Measurements from ENCODE around the gene SOSTDC1.
"Not testable (repeated sequence)": the region's sequence is repeated elsewhere in the genome, so short reads cannot be mapped to it uniquely, and the experiment has no call there.

Gene SOSTDC1

DNA sequence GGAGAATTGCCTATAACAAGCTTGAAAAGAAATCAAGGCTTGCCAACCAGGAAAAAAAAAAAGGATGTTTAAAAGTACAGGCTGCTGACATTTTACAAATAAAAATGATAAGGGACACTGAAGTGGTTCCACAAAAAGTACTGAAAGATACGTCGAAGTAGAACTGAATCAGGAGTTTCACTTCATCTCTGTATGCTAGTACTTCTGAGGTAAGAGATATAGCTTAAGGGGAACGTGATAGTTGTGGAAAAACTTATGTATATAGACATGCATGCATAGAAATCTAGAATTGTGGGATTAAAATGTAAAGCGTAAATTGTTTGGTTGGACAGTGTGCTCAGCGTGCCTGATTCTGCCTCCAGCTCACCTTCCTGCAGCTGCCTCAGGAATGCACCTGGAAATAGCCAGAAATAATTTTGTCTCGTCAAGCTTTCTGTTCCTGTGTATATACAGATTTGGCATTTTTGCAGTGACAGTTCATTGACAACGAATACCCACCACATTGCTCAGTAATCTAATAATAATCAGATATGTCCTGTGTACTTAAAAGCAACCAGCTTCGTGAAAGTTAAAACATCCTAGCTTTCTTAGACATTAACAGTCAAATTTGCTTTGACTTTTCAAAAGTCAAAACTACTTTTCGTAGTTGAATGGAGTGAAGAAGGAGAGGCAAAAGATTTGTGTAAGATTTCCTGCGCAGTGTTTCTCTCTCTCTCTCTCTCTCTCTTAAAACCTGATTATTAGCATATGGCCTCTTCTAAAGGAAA lies 1.4 kb downstream of the SOSTDC1 start:
- DNase-seq = peak; percentile 31

DNA sequence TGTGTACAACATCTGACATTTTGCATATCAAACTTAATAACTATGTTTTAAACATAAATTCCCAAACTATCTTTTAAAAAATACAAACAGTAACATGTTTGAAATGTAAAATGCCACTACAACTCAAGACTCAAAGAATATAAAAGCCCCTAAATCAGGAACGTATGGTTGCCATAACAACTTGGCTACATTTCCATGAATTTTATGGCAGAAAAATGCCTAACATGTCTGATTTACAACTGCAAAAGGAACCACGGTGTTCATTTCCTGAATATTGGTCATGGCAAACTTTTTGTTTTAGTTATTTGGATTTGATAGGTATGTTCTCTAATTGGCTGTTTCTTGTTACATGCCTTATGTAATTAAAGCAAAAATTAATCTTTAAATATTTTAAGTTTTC lies 2.0 kb downstream of the SOSTDC1 start:
- DNase-seq = no peak

DNA sequence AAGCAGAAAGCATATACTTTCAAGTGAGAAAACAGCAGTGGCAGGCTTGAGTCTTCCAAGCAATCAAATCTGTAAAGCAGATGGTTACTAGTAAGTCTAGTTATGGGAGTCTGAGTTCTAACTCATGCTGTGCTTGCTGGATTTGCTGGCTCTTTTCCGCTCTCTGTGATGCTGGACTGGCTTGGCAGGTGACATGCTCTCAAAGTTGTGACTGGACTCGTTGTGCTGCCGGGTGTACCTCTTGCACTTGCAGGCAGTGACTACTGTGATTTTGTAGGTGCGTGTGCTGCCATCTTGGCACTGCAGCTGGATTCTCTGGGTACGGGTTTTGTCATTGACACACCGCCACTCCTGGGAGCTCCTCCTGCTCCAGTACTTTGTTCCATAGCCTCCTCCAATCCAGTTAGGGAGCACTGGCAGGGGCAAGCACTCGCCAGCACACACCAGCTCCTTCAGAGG lies 3.1 kb downstream of the SOSTDC1 start:
- DNase-seq = no peak

DNA sequence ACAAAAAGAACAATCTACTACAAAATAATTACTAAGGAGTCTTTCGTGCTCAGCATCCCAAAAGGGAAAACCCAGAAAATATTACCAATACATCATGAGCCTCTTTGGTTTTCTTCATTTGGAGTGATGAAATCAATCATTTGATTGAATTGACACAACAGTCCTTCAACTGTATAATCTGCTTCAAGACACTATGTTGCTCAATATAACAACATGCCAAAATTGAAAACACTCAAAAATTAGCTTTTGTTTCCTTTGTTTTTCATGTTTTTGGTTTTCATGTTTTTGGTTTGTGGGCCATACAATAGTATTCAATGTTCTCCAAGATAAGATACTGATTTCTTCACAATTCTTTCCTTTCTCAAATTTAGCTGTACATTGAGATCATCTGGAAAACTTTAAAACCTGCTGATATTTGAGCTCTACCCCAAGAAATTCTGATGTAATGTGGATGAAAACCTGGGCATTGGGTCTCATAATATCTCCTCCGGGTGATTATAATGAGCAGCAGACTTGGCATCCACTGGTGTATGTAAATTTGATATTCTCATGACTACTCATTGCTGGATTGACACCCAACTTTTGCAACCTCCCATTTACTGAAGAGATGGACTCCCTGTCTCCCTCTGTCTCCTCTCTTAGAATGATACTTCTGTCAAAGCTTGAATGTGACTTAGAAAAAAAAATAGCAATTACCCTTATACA lies 4.6 kb downstream of the SOSTDC1 start:
- DNase-seq = no peak

DNA sequence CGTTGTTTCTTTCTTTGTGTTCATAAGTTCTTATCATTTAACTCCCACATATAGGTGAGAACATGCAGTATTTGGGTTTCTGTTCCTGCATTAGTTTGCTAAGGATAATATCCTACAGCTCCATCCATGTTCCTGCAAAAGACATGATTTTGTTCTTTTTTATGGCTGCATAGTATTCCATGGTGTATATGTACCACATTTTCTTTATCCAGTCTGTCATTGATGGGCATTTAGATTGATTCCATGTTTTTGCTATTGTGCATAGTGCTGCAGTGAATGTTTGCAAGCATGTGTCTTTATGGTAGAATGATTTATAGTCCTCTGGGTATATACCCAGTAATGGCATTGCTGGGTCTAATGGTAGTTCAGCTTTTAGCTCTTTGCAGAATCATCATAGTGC lies 9.2 kb downstream of the SOSTDC1 start:
- DNase-seq = not testable (repeated sequence)

DNA sequence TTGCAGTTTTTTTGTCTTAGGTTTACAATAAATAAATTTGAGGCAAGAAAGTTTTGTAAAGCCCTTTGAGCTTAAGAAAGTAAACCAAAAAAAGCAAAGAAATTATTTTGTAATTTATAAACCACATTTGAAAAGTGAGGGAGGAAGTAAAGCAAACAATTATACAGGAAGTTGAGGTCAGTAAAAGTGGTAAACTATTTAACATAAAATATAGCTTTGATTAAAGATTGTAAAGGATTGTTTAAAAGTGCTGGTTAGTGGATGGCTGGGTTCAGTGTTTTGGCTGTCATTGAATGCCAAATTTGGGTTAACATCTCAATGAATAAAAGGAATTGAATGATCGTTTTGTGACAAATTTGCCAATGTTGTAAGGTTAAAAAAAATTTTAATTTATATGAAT lies 9.9 kb downstream of the SOSTDC1 start:
- no peak for DNase-seq

DNA sequence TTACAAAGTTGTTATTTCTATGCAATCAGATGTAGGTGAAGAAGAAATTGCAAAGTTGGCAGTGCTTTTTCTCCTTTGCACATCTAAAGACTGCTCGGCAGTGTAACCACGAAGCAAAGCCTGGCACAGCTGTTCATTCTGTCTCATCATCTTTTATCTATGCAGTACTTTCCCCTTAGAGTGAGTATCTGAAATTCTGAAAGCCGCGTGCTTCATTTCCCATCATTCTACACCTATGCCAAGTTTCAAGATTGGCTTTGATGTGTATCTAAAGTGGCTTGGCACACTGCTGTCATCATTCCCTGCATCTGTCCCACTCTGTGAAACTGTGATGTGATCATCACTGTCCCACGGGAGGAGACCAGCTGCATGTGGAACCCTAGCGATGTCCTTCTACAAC lies 15.2 kb downstream of the SOSTDC1 start:
- no peak for DNase-seq

DNA sequence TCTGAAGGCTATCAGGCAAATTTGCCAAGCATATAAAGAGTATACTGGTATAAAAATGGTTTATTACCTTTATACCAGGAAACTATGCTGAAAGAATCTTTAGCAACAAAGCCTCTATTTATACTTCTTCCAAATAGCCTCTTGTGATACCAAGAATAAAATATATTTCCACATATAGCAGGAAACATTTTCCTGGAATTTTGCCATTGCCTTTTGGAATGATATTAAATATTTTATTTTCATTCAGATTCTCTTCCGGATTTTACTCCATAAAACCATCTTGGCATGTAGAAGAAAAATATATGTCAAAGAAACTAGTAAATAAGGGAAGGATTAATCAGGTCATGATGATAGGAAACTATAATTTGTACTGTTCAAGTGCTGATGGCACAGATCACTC lies 17.7 kb downstream of the SOSTDC1 start:
- DNase-seq = no peak

DNA sequence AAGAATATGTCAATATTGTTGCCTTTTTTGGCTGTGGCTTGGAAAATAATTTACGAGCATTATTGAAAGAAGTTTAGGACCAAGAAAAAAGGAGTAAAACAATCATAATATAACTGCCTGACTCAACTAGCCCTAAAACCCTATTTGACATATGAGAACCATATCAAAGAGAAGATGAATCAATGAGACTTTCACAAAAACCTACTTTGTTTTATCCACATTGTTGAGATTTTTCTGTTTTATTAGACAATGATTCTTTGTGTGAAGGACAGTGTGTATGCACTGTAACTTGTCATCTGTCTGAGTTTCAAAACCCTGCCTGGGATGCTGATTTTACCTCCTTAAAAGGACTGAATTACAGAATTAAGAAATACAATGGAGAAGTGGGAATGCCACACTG lies 19.0 kb downstream of the SOSTDC1 start:
- DNase-seq = no peak

DNA sequence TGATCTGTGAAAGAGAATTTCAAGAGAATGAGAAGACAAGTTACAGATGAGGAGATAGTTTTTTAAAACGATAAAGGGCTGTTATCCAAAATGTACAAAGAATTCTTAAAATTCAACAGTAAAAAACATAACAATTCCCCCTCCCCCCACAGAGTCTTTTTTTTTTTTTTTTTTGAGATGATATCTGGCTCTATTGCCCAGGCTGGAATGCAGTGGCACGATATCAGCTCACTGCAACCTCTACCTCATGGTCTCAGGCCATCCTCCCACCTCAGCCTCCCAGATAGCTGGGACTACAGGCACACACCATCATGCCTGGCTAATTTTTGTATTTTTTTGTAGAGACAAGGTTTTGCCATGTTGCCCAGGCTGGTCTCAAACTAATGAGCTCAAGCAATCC lies 21.7 kb downstream of the SOSTDC1 start:
- not testable (repeated sequence) for DNase-seq

DNA sequence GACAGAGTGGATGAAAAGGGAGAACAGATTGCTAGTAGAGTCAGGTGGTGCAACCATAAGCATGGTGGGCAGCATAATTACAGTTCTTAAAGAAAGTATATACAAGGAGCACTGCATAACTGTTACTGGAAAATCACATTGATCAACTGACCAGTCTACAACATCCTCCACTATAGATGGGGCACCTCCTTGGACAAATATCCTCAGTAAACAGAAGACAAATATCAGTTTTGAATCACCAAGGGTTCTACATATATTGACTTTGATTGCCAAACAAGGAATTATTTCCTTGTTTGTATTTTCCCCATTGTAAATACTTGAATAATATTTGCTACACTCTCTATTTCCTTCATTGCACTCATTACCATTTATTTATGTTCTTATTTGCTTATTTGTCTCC lies 26.6 kb downstream of the SOSTDC1 start:
- DNase-seq = no peak

DNA sequence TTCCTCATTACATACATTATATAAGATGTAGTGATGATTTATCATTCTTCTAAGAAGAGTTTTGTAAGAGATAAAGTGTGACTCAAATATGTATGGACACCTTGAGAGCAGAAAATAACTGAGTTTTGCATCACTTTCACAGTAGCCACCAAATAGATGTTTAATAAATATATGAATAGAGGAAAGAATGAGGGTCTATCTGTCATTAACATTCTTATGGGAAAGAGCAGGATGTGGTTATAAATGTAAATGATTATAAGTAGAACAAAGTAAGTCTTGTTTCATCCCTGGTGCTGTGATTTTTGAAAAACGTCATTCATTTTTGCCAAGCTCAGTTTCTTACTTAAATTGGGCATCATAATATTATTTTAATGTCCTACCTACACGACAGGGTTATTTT lies 29.2 kb downstream of the SOSTDC1 start:
- no peak for DNase-seq

DNA sequence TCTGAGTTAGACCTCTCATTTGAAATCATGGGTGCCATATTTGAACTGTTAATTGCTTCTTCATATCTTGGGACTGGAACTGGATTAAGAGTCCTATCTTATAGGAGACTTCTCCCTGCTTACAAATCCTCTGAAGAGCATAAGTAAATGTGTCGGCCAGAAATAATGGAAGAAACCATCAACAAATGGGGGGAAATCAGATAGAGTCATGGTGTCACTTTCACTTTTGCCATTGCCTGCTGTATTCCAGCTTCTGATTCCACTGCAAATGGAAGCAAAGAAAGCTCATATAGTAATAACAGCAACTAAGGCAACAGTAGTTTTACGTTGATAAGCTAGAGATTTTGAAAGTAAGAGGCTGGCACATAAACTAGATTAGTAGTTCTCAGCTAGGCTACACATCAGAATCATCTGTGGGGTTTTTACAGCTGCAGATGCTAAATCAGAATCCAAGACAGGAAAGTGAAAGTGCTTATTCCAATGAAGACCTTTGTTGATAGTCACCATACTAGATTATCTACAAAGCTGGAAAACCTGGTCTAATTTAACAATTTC lies 31.9 kb downstream of the SOSTDC1 start:
- no peak for DNase-seq

DNA sequence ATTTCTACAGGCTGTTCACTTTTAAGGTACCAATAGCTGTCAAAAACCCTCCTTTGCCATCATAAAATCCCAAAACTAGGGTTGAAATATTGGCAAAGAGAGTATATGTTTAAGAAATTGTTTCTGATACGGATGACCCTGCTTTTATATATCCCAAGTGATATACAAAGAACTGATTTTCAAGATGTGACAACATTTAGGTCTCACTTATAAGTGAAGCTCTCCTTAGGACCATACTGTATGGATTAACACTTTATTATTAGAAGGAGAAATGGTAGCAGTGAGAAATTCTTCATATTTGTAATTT lies 33.2 kb downstream of the SOSTDC1 start:
- no peak for DNase-seq

DNA sequence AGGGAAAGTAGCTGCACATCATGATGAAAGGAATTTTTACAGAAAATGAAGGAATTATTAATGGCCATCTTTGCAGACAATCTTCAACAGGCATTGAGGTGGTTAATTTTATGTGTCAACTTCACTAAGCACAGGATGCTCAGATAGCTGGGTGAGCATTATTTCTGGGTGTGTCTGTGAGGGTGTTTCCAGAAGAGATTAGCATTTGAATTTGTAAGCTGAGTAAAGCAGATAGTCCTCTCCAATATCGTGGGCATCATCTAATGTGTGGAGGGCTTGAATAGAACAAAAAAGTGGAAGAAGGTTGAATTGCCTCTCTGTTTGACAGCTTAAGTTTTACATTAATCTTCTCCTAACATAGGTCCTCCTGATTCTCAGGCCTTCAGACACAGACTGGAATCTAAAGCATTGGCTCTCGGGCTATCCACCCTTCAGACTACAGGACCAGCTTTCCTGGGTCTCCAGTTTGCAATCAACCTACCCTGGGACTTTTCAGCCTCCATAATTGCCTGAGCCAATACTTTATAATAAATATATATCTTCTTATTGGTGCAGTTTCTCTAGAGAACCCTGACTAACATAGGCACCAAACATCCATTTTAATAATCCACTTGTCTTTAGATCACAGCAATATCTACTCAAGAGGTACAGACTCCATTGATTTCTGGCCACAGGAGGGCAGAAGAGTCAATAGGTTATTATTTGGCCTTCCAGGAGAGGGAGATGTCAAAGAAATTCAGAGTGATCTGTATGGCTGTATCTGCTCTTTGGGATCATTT lies 33.7 kb downstream of the SOSTDC1 start:
- no peak for DNase-seq

DNA sequence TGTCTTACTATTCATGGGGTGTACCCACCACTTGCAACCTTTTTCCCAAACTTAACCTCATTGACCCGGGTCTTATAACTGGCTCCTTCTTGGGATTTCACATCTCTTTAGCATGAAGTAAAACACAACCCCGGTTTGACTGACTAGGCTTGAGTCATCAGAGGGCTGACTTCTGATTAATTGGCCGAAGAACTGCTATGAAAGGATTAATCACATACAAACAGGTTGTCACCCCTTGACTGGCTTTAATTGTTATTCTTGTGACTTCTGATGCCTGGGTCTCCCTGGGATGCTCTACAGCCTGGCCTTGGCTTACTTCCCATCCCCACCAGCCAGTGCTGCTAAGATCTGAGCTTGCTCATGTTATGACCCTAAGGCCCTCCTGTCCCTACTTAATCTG lies 35.4 kb downstream of the SOSTDC1 start:
- DNase-seq = no peak

DNA sequence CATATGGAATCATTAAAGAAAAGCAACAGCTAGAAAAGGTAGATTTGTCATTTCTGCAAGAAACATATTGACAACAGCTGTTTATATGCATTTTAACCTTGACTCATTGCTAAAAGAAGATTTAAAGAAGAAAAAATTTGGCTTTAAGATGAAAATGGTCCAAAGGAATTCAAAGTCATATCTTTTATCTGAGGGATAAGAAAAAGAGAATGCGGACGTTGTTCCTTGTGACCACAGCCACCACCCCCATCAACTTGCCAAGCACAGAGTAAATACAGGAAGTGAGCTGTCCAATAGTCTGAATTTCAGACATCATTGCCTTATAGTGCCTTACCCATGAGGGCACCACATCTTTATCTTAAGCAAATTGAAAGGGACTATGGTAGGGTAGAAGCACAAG lies 36.9 kb downstream of the SOSTDC1 start:
- DNase-seq = no peak

DNA sequence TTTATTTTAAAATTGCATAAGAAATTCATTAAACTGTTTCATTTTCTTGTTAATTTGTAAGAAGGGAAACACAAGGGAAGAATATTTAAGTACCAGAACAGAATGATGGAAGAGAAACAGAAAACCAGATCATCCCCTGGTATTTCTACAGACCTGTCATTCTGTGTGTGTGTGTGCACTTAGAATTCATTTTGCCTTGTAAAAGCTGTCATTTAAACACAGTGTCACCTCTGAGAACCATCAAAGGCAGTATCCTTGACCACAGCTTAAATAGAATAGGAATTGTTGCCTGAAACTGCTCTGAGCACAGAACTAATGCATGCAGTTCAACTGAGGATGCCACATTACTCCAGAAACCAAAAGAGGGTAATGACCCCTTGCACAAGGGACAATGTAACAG lies 37.4 kb downstream of the SOSTDC1 start:
- DNase-seq = no peak

DNA sequence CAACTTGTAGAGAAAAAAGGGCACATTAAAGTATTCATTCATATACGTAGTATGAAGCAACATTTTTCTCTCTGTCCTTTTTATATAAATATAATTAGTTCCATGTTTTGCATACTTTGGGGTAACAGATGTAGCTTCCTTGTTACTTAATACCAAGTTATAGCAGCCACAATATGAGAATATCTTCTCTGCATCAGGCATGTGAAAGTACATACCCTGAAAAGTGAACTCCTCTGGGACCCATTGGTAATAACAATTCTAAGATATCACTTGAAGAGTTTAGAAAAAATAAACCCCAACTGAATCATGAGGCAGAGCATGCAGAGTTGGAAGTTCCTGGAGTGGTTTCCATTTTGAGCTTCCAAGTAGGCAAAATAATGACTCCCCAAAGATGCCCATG lies 41.8 kb downstream of the SOSTDC1 start:
- no peak for DNase-seq

DNA sequence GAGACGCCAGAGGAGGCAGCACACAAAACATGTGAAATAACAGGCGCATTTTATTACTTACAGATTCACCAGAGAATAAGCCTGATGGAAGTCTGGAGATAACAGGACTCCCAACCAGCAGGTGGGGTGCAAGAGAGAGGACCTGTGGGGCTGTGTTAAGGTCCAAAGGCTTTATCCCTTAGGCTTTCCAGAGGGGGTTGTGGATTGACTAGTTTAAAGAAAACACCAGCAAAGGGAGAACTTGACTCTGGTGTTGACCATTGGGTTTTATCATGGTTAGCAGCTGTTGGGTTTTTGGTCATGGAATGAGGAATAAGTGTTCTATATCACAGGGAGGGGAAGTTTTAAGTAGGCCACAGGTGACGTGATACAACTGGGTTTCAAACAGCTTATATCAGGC lies 42.6 kb downstream of the SOSTDC1 start:
- DNase-seq = no peak

DNA sequence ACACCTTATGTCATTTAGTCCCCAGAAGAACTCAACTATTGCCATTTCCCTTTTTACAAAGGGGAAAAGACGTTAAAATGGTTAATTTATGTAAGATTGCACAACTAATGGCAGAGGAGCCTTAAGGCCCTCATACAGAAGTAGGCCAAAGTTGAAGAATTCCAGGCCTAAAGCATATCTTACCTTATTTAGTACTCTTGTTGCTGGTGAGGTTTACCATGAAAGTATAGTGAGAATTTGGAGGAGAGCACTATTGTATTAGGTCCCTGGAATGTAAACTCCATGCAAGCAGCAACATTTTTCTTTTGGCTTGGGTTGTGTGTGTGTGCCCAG lies 43.5 kb downstream of the SOSTDC1 start:
- DNase-seq = no peak

DNA sequence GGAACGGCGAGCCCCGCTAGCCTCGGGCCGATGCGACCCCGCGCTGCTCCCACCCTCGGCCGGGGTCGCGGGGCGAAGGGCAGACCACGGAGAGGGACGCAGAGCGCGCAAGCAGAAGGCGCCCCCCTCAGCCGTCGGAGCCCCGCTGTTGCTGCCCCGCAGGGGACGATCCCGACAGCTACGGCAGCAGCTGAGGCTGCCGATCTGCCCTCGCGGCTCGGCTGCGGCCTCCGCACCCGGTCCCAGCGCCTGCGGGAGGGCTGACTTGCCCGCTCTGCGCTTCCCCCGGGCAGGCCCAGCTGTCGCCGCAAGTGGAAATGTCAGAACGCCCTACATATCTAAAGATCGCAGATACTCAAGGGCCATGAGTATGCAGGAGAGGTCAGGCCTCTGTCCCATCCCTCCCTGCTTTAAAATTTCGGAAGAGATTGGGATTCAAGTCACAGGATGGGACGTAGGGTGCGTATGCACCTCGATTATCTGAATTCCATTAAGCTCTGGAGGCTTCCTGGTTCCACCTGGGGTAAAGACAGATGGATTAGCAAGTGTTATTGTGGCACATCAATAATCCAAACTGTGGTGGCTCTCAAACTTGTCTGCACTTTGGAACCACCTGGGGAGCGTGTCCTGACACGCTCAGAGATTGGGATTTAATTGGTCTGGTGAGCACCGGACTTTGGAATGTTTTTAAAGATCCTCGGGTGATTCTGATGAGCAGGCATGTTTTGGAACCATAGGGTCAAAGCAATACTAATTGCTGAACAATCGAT lies 44.0 kb downstream of the SOSTDC1 start, which contains the start of gene CRPPA:
Gene CRPPA (minus strand): TSS at position 206 of the 770 bp plus-strand sequence. CDS start 216 bp downstream, outside the sequence.
- no peak for DNase-seq
